H1 (cell line): ENCODE measurements around the gene CACNA1G. TPM values are rescaled to one million over a fixed set of nuclear protein-coding genes. Genes with fewer than 3 reads are reported as not detected.

Source experiments
- CTCF ChIA-PET: fragments of 300-600 bp; sonication (Branson Sonifier 250); formaldehyde crosslinking; loops from one replicate; lab custom pipeline; 2021; ENCODE audit not compliant: partially characterized antibody; lab: Charles Lee
- POLR2A ChIA-PET: fragments of 300-600 bp; sonication (Branson Sonifier 250); formaldehyde crosslinking; loops from one replicate; lab custom pipeline; 2021; ENCODE audit warnings: inconsistent platforms; ENCODE audit not compliant: partially characterized antibody; lab: Charles Lee
- DNase-seq, 2 experiments: peaks; one replicate each; pipeline versions ENCODE4 v3.0.0 to v3.0.0-alpha.2; 2010 to 2022; ENCODE audit warnings: low spot score in 2 of 2, low read depth in 1 of 2, mixed read lengths in 1 of 2
- FAIRE-seq: peaks from 2 replicates; lab custom pipeline; 2011; peaks lifted over from hg19 to GRCh38; lab: Jason Lieb, UNC
- H2AFZ ChIP-seq: 2 replicates; pipeline ENCODE4 v1.8.1; 2012; ENCODE audit warnings: low read length, inconsistent platforms
- H2AK5ac ChIP-seq: 2 replicates; pipeline ENCODE4 v1.6.1; 2013; ENCODE audit warnings: low read depth, low read length
- H2BK120ac ChIP-seq: replicated peaks from 2 replicates; pipeline ENCODE3; 2013; ENCODE audit warnings: low read depth, low read length, inconsistent platforms
- H2BK12ac ChIP-seq: 2 replicates; pipeline ENCODE4 v1.6.1; 2013; ENCODE audit warnings: low read depth, low read length
- H2BK15ac ChIP-seq: 2 replicates; pipeline ENCODE4 v1.6.1; 2013; ENCODE audit warnings: low read length
- H2BK20ac ChIP-seq: 2 replicates; pipeline ENCODE4 v1.6.1; 2013; ENCODE audit warnings: low read length
- H2BK5ac ChIP-seq: 2 replicates; pipeline ENCODE4 v1.6.1; 2013; ENCODE audit warnings: low read depth, low read length
- H3K14ac ChIP-seq: 2 replicates; pipeline ENCODE4 v1.6.1; 2013; ENCODE audit warnings: inconsistent platforms; ENCODE audit not compliant: insufficient read length
- H3K18ac ChIP-seq: 2 replicates; pipeline ENCODE4 v1.6.1; 2013; ENCODE audit warnings: low read length; ENCODE audit errors: extremely low read depth
- H3K23ac ChIP-seq: 2 replicates; pipeline ENCODE4 v1.6.1; 2013; ENCODE audit warnings: inconsistent platforms; ENCODE audit not compliant: insufficient read length
- H3K23me2 ChIP-seq: 2 replicates; pipeline ENCODE4 v1.6.1; 2013; ENCODE audit warnings: low read depth, low read length
- H3K27ac ChIP-seq: 2 replicates; pipeline ENCODE4 v1.6.1; 2011; ENCODE audit warnings: low read depth, low read length, inconsistent platforms
- H3K27me3 ChIP-seq, 4 experiments: replicated peaks in 1 of 4; 1 replicate in 1 of 4; 2 replicates in 3 of 4; pipeline versions ENCODE4 v1.6.1 to v1.8.1; 2011 to 2013; ENCODE audit warnings: low read length in 3 of 4, mild to moderate bottlenecking in 3 of 4, inconsistent platforms in 2 of 4, mixed read lengths in 2 of 4, moderate library complexity in 1 of 4; ENCODE audit not compliant: control insufficient read depth in 3 of 4, insufficient read depth in 3 of 4; ENCODE audit errors: extremely low read depth in 1 of 4
- H3K36me3 ChIP-seq, 4 experiments: 2 replicates each; pipeline versions ENCODE4 v1.6.1 to v1.8.1; 2011 to 2013; ENCODE audit warnings: mild to moderate bottlenecking in 4 of 4, low read length in 3 of 4, moderate library complexity in 2 of 4, control low read depth in 1 of 4, inconsistent platforms in 1 of 4; ENCODE audit not compliant: insufficient read depth in 4 of 4, control insufficient read depth in 2 of 4
- H3K4ac ChIP-seq: replicated peaks from 2 replicates; pipeline ENCODE3; 2013; ENCODE audit warnings: low read length, low read depth, mixed read lengths, inconsistent platforms; ENCODE audit not compliant: insufficient read length
- H3K4me1 ChIP-seq, 4 experiments: replicated peaks in 1 of 4; 1 replicate in 1 of 4; 2 replicates in 3 of 4; pipeline versions ENCODE4 v1.6.1 to v1.8.1; 2011 to 2013; ENCODE audit warnings: low read length in 3 of 4, inconsistent platforms in 2 of 4, mixed read lengths in 1 of 4; ENCODE audit not compliant: insufficient read depth in 4 of 4, control insufficient read depth in 3 of 4
- H3K4me2 ChIP-seq, 2 experiments: 2 replicates each; pipeline versions ENCODE4 v1.6.1 to v1.8.1; 2011 to 2013; ENCODE audit warnings: low read depth in 2 of 2, low read length in 2 of 2, control low read depth in 1 of 2, inconsistent platforms in 1 of 2, mild to moderate bottlenecking in 1 of 2; ENCODE audit not compliant: insufficient read depth in 1 of 2
- H3K4me3 ChIP-seq, 4 experiments: fragments of 200-600, 300-600 bp in 1 of 4; sonication (generic), shearing (Covaris generic), sonication (Bioruptor Twin) in 1 of 4; 2 replicates each; pipeline versions ENCODE4 v1.5.1 to v1.8.1; 2011 to 2016; ENCODE audit warnings: low read length in 4 of 4, low read depth in 3 of 4, control low read depth in 2 of 4, inconsistent platforms in 2 of 4, mild to moderate bottlenecking in 2 of 4, mixed read lengths in 1 of 4, moderate library complexity in 1 of 4; ENCODE audit not compliant: insufficient read depth in 2 of 4; ENCODE audit errors: extremely low read depth in 1 of 4
- H3K56ac ChIP-seq: replicated peaks from 2 replicates; pipeline ENCODE3; 2013; ENCODE audit warnings: low read depth, mild to moderate bottlenecking, mixed read lengths, low read length, inconsistent platforms; ENCODE audit not compliant: insufficient read length
- H3K79me1 ChIP-seq: 2 replicates; pipeline ENCODE4 v1.6.1; 2013; ENCODE audit warnings: low read depth, low read length, control low read depth
- H3K79me2 ChIP-seq, 2 experiments: 2 replicates each; pipeline versions ENCODE4 v1.6.1 to v1.8.1; 2012 to 2013; ENCODE audit warnings: low read length in 2 of 2, mild to moderate bottlenecking in 2 of 2, inconsistent platforms in 1 of 2; ENCODE audit not compliant: insufficient read depth in 2 of 2, control insufficient read depth in 1 of 2
- H3K9ac ChIP-seq, 4 experiments: replicated peaks in 1 of 4; 1 replicate in 1 of 4; 2 replicates in 3 of 4; pipeline versions ENCODE4 v1.6.1 to v1.8.1; 2011 to 2013; ENCODE audit warnings: low read depth in 3 of 4, low read length in 3 of 4, control low read depth in 2 of 4, mild to moderate bottlenecking in 2 of 4, moderate library complexity in 2 of 4, inconsistent platforms in 1 of 4; ENCODE audit errors: extremely low read depth in 1 of 4
- H3K9me3 ChIP-seq, 2 experiments: 2 replicates each; pipeline versions ENCODE4 v1.6.1 to v1.8.1; 2012 to 2013; ENCODE audit warnings: mild to moderate bottlenecking in 2 of 2, moderate library complexity in 2 of 2, control low read depth in 1 of 2, inconsistent platforms in 1 of 2, low read depth in 1 of 2, low read length in 1 of 2, mixed read lengths in 1 of 2; ENCODE audit not compliant: insufficient read depth in 2 of 2
- H4K20me1 ChIP-seq, 2 experiments: replicated peaks in 1 of 2; 2 replicates each; pipeline versions ENCODE3 to v1.8.1; 2011 to 2013; ENCODE audit warnings: inconsistent platforms in 2 of 2, low read length in 2 of 2, mild to moderate bottlenecking in 1 of 2; ENCODE audit not compliant: insufficient read depth in 2 of 2, control insufficient read depth in 1 of 2
- H4K5ac ChIP-seq: 2 replicates; pipeline ENCODE4 v1.6.1; 2013; ENCODE audit warnings: low read length, low read depth, mixed read lengths, inconsistent platforms; ENCODE audit not compliant: insufficient read length
- H4K8ac ChIP-seq: 2 replicates; pipeline ENCODE4 v1.8.0; 2013; ENCODE audit warnings: mild to moderate bottlenecking, moderate library complexity, low read length, inconsistent platforms; ENCODE audit not compliant: insufficient read depth; ENCODE audit errors: extremely low read depth
- H4K91ac ChIP-seq: replicated peaks from 2 replicates; pipeline ENCODE3; 2013; ENCODE audit warnings: low read length, mixed read lengths, inconsistent platforms; ENCODE audit not compliant: insufficient read length
- ATF3 ChIP-seq: IDR thresholded peaks from 2 replicates; pipeline ENCODE4 v1.6.1; 2011; ENCODE audit warnings: low read depth, mild to moderate bottlenecking, low read length; ENCODE audit not compliant: insufficient read depth
- KDM4A ChIP-seq: IDR thresholded peaks from one replicate; pipeline ENCODE4 v1.7.1; 2012; ENCODE audit warnings: low read depth, mild to moderate bottlenecking, moderate library complexity, low read length, inconsistent platforms; ENCODE audit not compliant: severe bottlenecking
- PHF8 ChIP-seq: fragments of 200-600 bp; sonication (generic); conservative IDR thresholded peaks from 2 replicates; pipeline ENCODE4 v1.7.1; 2012; ENCODE audit warnings: low read depth, mild to moderate bottlenecking, inconsistent platforms, low read length, moderate library complexity
- RNF2 ChIP-seq: fragments of 200-900, 300-1000 bp; sonication (generic); IDR thresholded peaks from 2 replicates; pipeline ENCODE4 v1.7.1; 2016; ENCODE audit warnings: borderline replicate concordance, low read depth, mild to moderate bottlenecking, antibody characterized with exemption, low read length; ENCODE audit not compliant: poor library complexity, severe bottlenecking; ENCODE audit errors: missing control alignments
- RXRA ChIP-seq: IDR thresholded peaks from 2 replicates; pipeline ENCODE4 v1.6.1; 2011; ENCODE audit warnings: low read depth, mild to moderate bottlenecking, low read length, moderate library complexity; ENCODE audit not compliant: insufficient read depth
- TCF12 ChIP-seq: IDR thresholded peaks from 2 replicates; pipeline ENCODE4 v1.6.1; 2011; ENCODE audit warnings: low read depth, mild to moderate bottlenecking, low read length
- USF2 ChIP-seq: IDR thresholded peaks from 2 replicates; pipeline ENCODE4 v1.6.1; 2011; ENCODE audit warnings: low read length, improper control_type of control experiment
- WGBS, 2 experiments: shearing (Covaris generic) in 1 of 2; methylation state at CpG; one replicate each; pipeline versions ENCODE4 v1.1.6 to v1.1.7; 2013 to 2015; ENCODE audit warnings: low lambda C conversion rate in 2 of 2, mixed read lengths in 2 of 2, inconsistent platforms in 1 of 2, low coverage in 1 of 2, missing lambda C conversion rate in 1 of 2; ENCODE audit not compliant: insufficient replicate concordance in 2 of 2, insufficient coverage in 1 of 2, insufficient read length in 1 of 2; ENCODE audit errors: extremely low coverage in 1 of 2, missing lambda C conversion rate in 1 of 2; 5-methylcytosine and 5-hydroxymethylcytosine counted together
- polyA plus RNA-seq, 7 experiments: library from polyadenylated mRNA; depleted of rRNA in 3 of 7; stranded (reverse) in 5 of 7; unstranded in 2 of 7; fragments of >200 nt in 5 of 7; fragments of 200-250 nt in 2 of 7; gene quantifications; 1 replicate in 5 of 7; 2 replicates in 1 of 7; 4 replicates in 1 of 7; pipeline versions ENCODE4 v1.2.1 to v1.2.3, GENCODE V29; 2011 to 2013; ENCODE audit warnings: missing spikeins in 2 of 7, mixed read lengths in 2 of 7
- total RNA-seq: library from RNA; stranded (reverse); fragmentation: NEBNext Ultra II Directional; extraction: Animal tissue kit (Norgen Biotek cat#: 25700); gene quantifications from 2 replicates; pipeline ENCODE4 v1.2.1, GENCODE V29; 2021
- TF ChIP-seq, protein P1 (sequence below), 3 experiments: IDR thresholded peaks; 1 replicate in 2 of 3; 2 replicates in 1 of 3; pipeline versions ENCODE4 v1.5.1 to v1.6.1; 2011; ENCODE audit warnings: low read length in 3 of 3, mild to moderate bottlenecking in 3 of 3, inconsistent platforms in 2 of 3, low read depth in 1 of 3, moderate library complexity in 1 of 3; ENCODE audit not compliant: insufficient read depth in 1 of 3; ENCODE audit errors: control extremely low read depth in 1 of 3

CACNA1G gene
- total and polyA plus RNA-seq, 2 of the 8 experiments (the other 6 are each of a cell fraction or from before 2014, with no cell fraction given): 2.9 to 4.9 TPM

DNA sequence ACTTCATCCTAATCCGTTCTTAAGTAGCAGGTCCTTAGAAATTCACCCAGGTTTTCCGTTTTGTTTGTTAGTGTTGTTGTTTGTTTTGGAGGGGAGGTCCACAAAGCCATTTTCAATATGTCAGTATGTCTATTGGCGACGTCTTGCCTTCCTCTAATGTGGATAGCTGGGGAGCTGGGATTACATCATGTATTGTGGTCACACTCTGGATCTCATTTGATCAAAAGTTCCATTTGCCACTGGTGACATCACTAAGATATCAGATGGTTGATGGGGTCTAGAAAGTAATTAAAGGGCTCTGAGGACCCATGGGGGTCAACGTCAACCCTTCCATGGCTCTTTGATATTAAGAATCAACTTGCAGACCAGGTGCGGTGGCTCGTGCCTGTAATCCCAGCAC, 30.7 kb upstream of the CACNA1G start:
- Histone ChIP-seq H3K9me3 (no peaks in the 10 kb centered on the region), H2BK120ac (no peak overlapping the region), H3K4ac (no peak overlapping the region), H2BK15ac (peak overlapping the region; percentile 40; the same call in 1 of the 2 replicates), H2AFZ (no peak overlapping the region), H3K4me1 (peaks cover 5 to 29% (median 21%) of the 10 kb centered on the region in 4 experiments), H3K9ac (no peak overlapping the region), H2BK12ac (no peak overlapping the region), H3K27me3 (peaks cover 0 to 21% (median 10%) of the 10 kb centered on the region in 4 experiments; a peak in 4 of 7 replicates), H3K4me2 (no peak overlapping the region), H4K20me1 (no peaks in the 10 kb centered on the region), H4K5ac (no peak overlapping the region), H3K14ac (no peak overlapping the region), H3K18ac (no peak overlapping the region), H3K27ac (no peak overlapping the region), H2AK5ac (no peak overlapping the region), H2BK20ac (no peak overlapping the region), H4K8ac (no peak overlapping the region), H2BK5ac (no peak overlapping the region), H3K56ac (no peak overlapping the region), H3K4me3 (no peak overlapping the region), H3K23ac (no peak overlapping the region), H3K79me2 (no peaks in the 10 kb centered on the region), H4K91ac (no peak overlapping the region), H3K23me2 (peaks cover 17% of the 10 kb centered on the region), H3K79me1 (no peaks in the 10 kb centered on the region), H3K36me3 (no peaks in the 10 kb centered on the region)
- ChIA-PET CTCF (interaction anchor here (1.4 to 5.2 kb wide), 4 partner anchors 9 to 51 kb away, joined by 3 to 22 read pairs (median 4); no protein-coding TSS in a partner anchor), POLR2A (interaction anchor here (4.3 kb wide), 1 partner anchor 9 kb away, joined by 13 read pairs; no protein-coding TSS in a partner anchor)
- 94% methylated on average over 7 of the region's 7 CpGs; no CpG with 5 or more reads in 1 of the 2 experiments for WGBS, 2 experiments
- DNase-seq: no peak
- FAIRE-seq: no peak
- TF ChIP-seq PHF8: no peak
- no peak for TF ChIP-seq TCF12
- no peak for TF ChIP-seq KDM4A
- TF ChIP-seq RNF2: no peak
- no peak for TF ChIP-seq ATF3
- no peak for TF ChIP-seq USF2
- TF ChIP-seq, protein P1, sequence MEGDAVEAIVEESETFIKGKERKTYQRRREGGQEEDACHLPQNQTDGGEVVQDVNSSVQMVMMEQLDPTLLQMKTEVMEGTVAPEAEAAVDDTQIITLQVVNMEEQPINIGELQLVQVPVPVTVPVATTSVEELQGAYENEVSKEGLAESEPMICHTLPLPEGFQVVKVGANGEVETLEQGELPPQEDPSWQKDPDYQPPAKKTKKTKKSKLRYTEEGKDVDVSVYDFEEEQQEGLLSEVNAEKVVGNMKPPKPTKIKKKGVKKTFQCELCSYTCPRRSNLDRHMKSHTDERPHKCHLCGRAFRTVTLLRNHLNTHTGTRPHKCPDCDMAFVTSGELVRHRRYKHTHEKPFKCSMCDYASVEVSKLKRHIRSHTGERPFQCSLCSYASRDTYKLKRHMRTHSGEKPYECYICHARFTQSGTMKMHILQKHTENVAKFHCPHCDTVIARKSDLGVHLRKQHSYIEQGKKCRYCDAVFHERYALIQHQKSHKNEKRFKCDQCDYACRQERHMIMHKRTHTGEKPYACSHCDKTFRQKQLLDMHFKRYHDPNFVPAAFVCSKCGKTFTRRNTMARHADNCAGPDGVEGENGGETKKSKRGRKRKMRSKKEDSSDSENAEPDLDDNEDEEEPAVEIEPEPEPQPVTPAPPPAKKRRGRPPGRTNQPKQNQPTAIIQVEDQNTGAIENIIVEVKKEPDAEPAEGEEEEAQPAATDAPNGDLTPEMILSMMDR (IDR thresholded peaks at IDR 0.05; ENCODE audit: control extremely low read depth in 1 of 3, insufficient read depth in 1 of 3, low read depth in 1 of 3, low read length in 3 of 3): no peak
- no peak for TF ChIP-seq RXRA
